GM18951 (cell line): ENCODE data around the gene SETBP1.

Source experiments
- POLR2A ChIP-seq: IDR thresholded peaks from 4 replicates; pipeline ENCODE4 v1.6.1; 2011; ENCODE audit warnings: mild to moderate bottlenecking; ENCODE audit not compliant: insufficient read length, insufficient read depth; ENCODE audit errors: extremely low read depth
- in situ Hi-C: fragments of 300-500 bp; cut with MboI; formaldehyde crosslinking; loops from one replicate; pipeline ENCODE4 v1.12.0; 2022; ENCODE audit warnings: low sequenced_read_pairs, mixed read lengths, inconsistent platforms; ENCODE audit not compliant: unreplicated experiment

Gene SETBP1

GRCh38 chr18:45054636-45055035, 373.9 kb downstream of the SETBP1 start:
- in situ Hi-C loops, result no loop called here
- no peak for TF ChIP-seq POLR2A

DNA sequence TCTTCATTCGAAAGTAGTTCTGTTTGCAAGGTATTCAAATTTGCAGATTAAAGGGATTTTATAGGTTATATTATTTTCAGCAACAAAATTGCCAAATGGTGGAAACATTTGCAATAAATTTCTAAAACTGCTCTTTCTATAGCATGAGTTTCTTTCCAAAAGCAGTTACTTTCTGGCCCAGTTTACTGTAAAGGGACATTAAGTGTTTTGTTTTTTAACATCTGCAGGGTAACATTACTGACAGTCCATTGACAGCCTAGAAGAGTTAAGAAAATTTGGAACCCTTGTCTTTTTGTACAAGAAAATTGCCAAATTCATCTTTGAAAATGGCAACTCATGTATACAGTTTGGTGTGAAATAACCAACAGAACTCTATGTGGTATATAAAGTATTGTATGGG, 375.1 kb downstream of the SETBP1 start:
- in situ Hi-C loops, result no loop called here

GRCh38 chr18:45056926-45057325, 376.2 kb downstream of the SETBP1 start:
- in situ Hi-C loops, result no loop called here
- TF ChIP-seq POLR2A, result no peak

More for the DNA sequence above, 375.1 kb downstream of the SETBP1 start:
- no peak for TF ChIP-seq POLR2A

DNA sequence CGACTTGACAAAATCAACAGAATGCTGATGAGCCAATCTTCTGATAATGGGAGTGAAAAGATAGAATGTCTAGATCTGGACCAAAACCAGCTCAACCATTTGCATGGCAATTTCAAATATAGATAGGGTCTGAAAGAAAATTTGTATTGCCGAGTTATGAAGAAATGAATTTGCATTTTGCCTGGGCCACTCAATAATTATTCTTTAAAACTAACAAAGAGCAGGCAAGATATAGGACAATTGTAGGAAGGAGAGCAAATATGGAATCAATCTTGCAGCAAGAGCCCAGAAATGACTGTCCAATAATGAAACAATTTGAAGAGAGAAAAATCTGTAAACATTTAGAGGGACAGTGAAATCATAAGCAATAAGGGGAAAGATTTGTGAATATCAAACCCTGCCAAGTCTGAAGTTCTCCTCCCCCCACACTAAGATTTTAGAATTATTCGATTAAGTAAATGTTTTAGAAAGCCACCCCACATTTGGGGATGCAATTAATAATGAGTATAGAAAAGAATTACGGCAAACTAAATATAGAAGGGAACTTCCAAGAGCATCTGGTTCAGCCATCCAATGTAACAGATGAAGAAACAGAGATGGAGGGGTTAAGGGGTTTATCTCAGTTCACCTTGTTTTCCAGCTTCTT, 377.4 kb downstream of the SETBP1 start:
- in situ Hi-C loops, result no loop called here
- TF ChIP-seq POLR2A, result no peak

GRCh38 chr18:45059695-45060094, 379.0 kb downstream of the SETBP1 start:
- in situ Hi-C loops, result no loop called here

DNA sequence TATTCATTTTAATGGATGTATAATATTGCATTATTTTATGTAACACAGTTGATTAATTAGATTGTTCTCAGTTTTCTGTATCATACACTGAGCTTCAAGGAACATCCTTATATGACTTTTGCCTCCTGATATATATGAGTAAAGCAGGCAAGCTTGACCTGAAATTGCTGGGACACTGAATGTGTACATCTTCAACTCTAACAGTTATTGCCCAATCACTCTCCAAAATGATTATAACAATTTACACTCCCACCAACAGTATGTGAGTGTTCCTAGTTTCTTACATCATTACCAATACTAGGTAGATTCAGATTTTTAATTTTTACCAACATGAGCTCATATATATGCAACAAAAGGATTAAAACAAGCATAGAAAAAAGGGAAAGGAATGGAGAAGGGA, 379.4 kb downstream of the SETBP1 start:
- no peak for TF ChIP-seq POLR2A
- in situ Hi-C loops, result no loop called here

More at GRCh38 chr18:45059695-45060094, 379.0 kb downstream of the SETBP1 start:
- TF ChIP-seq POLR2A, result no peak

- no peak for TF ChIP-seq POLR2A
- in situ Hi-C loops, result no loop called here
Observed at GRCh38 chr18:45061359-45061758, 380.7 kb downstream of the SETBP1 start.

DNA sequence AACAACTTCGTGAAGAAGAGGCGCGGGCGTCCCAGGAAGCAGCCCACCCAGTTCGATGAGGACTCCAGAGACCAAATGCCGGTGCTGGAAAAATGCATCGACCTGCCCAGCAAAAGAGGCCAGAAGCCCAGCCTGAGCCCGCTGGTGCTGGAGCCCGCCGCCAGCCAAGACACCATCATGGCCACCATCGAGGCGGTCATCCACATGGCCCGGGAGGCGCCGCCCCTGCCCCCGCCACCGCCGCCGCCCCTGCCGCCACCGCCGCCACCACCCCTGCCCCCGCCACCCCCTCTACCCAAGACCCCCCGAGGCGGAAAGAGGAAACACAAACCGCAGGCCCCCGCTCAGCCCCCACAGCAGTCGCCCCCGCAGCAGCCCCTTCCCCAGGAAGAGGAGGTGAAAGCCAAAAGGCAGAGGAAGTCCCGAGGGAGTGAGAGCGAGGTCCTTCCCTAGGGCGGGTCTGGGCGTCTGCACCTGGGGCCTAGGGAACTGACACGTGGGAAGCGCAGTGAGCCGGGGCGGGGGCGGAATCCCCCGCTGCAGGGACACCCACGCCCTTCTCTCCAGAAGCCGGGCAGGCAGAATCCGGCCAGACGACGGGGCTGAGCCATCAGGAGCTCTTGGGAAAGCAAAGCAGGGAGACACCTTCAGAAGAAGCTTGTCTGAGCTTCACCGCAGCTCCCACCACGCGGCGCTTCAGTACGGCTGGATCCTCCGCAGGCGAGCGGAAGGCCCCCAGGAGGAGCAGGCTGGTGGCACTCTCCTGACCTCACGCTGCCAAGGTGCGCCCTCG, 382.8 kb downstream of the SETBP1 start:
- no peak for TF ChIP-seq POLR2A
- in situ Hi-C loops, result no loop called here

DNA sequence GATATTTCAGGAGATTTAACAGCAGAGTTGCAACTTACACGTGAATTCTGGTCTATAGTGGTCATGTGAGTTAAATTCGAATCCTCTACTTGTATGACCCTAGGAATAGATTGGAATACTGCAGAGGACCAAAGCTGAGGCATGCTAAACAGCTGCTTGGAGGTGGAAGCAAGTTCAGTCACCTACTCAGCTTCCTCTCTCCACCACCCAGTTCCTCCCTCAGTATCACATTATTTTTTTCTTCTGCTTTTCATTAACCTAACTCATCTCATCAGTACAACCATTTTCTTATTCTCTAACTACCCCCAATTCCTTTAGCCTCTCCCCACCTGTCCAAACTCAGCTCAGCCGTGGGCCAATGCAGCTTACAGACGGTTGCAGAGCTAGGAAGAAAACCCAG, 385.5 kb downstream of the SETBP1 start:
- in situ Hi-C loops, result no loop called here
- TF ChIP-seq POLR2A, result no peak

GRCh38 chr18:45066886-45067285, 386.2 kb downstream of the SETBP1 start:
- TF ChIP-seq POLR2A, result no peak
- in situ Hi-C loops, result no loop called here

DNA sequence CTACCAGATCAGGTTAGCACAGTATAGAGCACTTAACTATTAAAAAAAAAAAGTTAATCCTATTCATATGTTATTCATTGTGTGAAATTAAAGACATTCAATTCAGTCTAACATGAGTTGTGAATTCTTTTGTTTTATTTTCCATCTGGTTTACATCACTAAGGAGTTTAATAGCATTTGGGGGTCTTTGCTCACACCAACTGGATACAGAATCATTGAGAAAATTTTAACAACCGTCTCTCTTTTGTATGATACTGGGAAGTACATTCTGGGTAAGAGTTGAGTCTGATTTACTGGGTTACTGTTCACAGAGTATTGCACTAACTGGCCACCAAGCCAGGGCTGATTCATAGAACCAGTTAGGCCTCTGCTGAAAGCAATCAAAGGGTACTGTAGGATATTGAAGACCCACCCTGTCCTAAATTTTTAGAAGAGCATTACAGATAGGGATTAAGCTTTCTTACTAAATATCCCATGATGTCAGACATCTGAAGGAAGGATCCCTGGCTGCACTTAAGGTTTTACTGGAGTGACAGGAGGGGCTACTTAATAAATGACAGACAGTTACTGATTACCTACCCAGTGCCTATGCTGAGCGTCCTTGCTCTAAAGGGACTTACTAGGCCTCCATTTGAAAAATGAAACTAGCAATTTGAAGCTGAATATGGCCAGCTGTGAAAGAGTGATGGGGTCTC, 387.9 kb downstream of the SETBP1 start:
- no peak for TF ChIP-seq POLR2A
- in situ Hi-C loops, result no loop called here

GRCh38 chr18:45069546-45069945, 388.9 kb downstream of the SETBP1 start:
- in situ Hi-C loops, result no loop called here
- TF ChIP-seq POLR2A, result no peak

- TF ChIP-seq POLR2A, result no peak
- in situ Hi-C loops, result no loop called here
Observed at GRCh38 chr18:45071956-45072355, 391.3 kb downstream of the SETBP1 start.

DNA sequence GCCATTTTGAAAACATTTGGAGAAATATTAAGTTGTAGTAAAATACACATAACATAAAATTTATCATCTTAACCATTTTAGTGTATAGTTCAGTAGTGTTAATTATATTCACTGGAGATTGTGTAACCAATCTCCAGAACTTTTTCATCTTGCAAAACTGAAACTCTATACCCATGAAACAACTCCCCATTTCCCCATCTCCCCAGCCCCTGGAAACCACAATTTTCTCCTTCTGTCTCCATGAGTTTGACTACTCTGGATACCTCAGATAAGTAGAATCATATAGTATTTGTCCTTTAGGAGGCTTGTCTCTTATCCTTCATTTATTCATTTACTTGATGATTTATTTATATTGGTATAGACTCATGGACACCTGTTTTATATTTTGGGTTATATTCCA, 392.9 kb downstream of the SETBP1 start:
- in situ Hi-C loops, result no loop called here
- TF ChIP-seq POLR2A, result no peak

DNA sequence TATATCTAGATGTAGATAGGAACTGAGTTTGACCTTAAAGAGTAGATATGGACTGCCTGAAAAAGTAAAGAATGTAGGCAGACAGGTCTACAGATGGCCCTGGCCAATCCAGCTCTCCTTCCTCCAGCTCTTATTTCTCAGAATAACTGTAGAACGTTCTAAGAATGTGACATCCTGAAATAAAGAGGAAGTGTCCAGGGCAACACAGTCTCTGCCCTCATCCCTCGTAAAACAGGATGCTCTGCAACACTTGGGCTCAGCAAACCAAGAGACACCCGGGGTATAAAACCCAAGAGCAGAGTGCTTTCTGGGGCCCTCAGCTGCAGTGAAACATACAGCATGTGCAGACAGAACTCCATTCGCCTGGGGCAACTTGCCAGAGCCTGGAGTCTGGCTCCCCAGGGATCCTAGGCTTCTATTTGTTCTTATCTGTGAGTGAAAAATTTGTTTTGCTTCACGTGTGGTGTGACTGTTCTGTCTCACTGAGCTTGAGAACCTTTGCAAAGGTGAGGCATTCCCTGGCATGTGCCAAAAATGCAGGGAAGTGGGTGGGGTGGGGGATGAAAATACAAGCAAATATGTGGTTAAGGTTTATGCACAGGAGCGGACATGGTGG, 401.0 kb downstream of the SETBP1 start:
- in situ Hi-C loops, result no loop called here
- no peak for TF ChIP-seq POLR2A
